Erythroblast (primary cell): Measurements from ENCODE around the gene EGFR.

Experiments
- DNase-seq, 2 experiments: peaks; one replicate each; lab custom pipeline; 2025; lab: John Stamatoyannopoulos, UW
- GATA1 ChIP-seq: IDR thresholded peaks from 2 replicates; pipeline ENCODE4 v1.6.1; 2011; ENCODE audit warnings: low read depth, mild to moderate bottlenecking, control low read depth, low read length, moderate library complexity
- POLR2A ChIP-seq: IDR thresholded peaks from 2 replicates; pipeline ENCODE4 v1.6.1; 2011; ENCODE audit warnings: mild to moderate bottlenecking, low read length

Gene EGFR

DNA sequence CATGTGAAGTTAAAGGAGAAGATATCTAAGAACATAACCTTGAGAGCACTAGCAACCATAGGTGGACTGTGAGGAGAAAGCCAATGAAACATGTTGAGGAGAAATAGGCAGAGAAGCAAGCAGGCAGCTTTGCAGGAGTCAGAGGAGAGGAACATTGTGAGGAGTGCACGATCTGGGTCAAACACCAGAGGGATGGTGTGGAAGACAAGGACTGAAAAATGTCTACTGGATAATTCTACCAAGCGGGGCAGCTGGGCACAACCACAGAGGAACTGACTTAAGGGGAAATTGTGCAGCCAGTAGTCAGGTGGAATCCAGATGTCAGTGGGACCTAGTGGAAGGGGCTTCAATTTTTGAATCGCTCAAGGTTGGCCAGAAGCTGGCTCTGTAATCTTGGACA is 234.4 kb downstream of the EGFR start:
- TF ChIP-seq GATA1 (no peak), POLR2A (no peak)
- no peak for DNase-seq

DNA sequence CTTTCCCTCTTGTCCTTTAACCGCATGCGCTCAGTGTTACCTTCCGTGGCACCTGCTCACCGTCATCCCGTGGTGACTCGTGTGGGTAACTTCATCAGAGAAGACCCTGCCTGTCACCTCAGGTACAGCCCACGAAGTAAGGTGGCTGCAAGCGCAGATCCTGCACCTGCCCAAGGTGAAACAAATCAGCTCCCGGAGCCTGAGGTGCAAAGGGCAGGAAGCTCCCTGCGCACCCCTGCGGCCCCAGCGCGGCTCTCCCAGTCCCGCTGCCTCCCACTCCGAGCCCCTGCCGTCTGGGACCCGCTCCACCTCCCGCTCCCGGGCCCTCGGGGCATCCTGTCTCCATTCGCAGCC is 235.4 kb downstream of the EGFR start:
- DNase-seq = no peak
- TF ChIP-seq POLR2A (no peak), GATA1 (no peak)

DNA sequence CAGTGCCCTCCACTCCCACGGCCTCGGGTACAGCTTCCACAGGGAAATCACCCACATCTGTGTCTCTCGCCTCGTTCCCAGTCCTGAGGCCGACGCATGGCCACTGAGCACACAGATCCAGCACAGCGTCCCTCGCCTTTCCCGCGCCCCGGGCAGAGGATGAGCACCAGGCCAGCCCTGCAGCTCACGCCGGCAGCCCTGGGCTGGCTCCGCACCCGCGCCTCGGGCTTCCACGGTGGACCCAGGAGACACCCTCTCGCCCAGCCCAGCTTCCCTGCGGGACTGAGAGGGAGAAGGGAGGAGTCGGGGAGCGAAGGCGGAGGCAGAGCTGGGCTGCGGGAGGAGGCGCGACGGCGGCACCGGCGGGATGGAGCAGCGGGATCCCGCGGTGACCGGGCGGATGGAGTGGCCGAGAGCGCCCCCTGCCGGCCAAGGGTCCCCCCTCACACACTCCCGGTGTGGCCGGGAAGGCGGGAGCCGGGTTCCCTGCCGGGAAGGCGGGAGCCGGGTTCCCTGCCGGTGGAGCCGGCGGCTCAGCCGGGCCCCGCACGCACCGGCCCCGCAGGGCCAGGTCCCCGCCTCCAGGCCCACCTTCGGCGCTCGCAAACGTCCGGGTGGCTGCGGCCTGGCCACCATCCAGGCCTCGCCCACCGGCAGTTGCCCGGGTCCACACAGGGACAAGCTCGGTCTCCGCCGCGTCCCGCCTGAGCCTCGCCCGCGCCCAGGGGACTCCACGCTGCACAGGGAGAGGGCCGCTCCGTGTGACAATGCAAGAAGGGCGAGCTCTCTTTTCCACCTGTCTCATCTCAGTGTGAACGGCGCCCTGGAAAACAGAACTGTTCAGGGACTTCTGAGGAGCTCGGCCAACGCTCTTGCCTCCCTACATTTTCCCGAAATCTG is 236.0 kb downstream of the EGFR start:
- TF ChIP-seq POLR2A (no peak), GATA1 (no peak)
- DNase-seq = peak; percentile 46 to 71

DNA sequence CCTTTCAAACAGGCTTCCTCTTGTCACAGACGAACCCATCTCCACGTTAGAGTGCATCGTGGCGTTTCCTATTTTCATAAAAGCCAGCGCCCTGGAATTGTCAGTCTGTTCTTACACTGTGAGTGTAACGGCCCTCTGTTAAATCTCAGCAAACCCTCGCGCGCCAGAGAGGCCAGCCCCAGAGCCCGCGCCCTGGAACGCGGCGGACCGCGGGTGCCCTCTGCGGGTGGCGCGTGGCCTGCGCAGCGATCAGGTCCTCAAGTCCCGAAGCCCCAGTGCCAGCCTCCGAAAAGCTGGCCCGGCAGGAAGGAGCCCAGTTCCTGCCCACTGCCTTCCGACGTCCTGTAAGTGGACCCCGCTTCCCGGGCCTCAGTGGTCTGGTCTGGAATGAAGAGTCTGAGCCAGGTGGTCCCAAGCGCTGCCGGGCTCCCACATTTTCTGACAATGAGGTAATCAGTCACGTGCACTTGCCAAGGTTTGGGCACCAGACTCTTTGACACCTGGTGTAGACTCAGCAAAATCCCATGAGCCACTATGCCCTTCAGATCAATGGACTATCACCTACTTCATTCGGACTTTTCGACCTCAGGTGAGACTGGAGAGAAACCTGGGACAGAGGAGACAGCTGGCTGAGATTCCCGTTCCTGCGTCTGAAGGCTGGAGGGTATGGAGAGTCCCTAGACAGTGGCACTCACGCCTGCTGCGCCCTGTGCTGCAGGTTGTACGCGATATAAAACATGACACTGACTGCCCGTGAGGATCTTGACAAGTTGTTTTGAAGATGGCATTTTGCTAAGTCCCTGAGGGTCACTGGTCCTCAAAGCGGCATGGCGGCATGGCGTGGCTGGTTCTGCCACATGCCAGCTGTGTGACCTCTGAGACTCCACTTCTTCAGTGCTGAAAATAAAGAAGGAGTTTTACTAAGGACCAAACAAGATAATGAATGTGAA is 237.0 kb downstream of the EGFR start:
- TF ChIP-seq GATA1 = no peak
- TF ChIP-seq POLR2A = no peak
- DNase-seq = peak; percentile 74 to 79

DNA sequence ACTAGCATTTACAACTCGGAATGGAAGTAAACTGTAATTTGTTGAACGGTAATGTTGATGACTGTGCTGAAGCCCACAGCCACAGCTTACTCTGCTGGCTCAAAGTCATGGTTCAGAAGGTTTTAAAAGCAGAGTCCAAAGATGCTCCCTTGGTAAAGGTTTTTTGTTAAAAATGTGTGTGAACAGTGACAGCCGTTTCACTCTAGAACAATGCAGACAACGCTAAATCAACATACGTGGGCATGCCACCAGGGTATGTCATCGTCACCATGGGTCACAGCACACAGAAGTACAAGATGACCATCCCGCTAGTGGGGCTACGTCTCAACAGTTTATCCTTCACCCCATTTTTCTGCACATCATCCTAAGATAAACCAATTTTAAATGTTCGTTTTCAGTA is 239.8 kb downstream of the EGFR start:
- no peak for DNase-seq
- no peak for TF ChIP-seq GATA1

DNA sequence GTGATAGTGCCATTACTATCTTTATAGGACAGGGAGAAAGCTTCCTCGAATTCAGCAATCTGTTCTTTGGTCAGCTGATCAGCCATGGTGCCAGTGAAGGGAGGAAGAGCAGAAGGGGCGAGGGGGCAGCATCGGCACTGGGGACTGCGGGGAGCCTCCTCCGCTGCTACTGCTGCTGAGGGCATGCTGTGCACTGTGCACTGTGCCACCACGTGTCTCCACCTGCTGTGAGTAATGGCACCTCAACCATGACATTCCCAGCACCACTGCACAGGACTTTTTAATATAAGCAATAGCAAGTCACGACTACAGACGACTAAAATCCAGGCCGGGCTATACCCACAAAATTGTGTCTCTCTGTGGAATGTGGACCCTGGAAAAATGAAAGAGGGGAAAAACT is 241.4 kb downstream of the EGFR start:
- no peak for DNase-seq
- TF ChIP-seq POLR2A (no peak), GATA1 (no peak)

DNA sequence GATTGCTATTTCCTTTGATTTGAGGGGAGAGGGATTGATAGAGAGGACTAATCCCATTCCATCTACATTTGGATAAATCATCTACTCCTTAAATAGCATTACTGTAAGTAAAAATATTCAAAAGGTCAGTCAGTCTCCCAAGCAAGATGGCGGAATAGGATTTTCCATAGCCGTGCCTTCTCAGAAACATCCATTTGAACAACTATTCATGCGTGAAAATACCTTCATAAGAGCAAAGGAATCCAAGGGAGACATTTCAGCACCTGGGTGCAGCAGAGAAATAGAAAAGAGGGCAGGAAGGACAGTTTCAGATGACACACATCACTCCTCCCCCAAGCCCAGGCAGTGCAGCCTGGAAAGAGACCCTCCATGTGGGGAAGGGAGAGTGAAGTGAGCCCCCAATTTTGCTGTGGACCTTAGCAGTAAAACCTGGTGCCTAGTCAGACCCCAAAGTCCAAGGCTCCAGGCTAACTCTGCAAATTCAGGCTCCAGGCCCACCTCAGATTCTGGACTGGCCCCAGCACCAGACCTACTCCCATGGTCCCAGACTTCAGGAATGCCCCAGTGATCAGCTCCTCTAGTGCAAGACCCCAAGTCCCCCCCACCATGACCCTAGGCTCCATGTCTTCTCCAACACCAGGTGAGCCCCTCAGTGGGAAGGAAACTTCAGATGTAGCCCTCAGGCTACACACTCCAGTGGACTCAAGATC is 242.0 kb downstream of the EGFR start:
- TF ChIP-seq GATA1 (no peak), POLR2A (no peak)
- no peak for DNase-seq
